C4-2B (cell line): ENCODE results near the gene FGGY.

Experiments
- H3K27ac ChIP-seq: fragments of 450-650 bp; 2 replicates; pipeline ENCODE4 v1.5.1; 2017
- ZFX ChIP-seq: fragments of 450-650 bp; IDR thresholded peaks from 2 replicates; pipeline ENCODE4 v1.6.1; 2017
- TF ChIP-seq, protein P1 (sequence below): fragments of 450-650 bp; conservative IDR thresholded peaks from 2 replicates; pipeline ENCODE4 v1.5.1; 2017; ENCODE audit warnings: mild to moderate bottlenecking

Gene FGGY

DNA sequence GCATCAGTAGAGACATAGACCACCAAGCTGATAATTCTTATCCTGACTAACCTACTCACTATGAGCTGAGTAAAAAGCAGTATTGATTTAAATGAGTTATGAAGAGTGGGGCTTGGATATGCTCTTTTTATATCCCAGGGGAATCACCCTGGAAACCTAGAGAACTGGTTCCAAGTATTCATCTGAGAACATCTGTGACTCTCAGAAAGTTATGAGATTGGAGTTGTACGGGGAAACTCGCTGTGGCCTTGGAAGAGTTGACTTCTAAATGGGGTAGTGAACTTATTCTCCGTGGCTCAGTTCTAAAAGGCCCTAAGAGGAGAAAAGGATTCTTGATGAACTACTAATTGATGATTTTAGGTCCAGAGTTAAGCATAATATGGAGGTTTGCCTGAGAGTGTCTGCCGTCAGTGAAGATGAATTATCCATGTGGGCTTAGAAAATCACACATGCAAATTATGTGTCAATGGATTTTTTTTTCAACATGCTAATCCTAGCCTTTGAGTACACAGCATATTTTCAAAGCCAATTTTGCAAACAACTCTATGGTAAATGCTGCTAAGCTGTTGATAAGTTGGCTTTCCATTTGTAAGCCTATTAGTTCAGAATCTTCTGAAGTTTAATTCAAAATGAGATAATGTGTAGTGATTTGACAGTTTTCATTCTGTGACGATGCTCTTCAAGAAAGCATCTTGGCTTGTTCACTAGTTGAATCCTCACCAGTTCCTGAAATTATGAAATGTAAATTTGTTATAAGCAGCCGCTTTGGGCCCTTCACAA is 122.7 kb downstream of the FGGY start:
- TF ChIP-seq, protein P1, sequence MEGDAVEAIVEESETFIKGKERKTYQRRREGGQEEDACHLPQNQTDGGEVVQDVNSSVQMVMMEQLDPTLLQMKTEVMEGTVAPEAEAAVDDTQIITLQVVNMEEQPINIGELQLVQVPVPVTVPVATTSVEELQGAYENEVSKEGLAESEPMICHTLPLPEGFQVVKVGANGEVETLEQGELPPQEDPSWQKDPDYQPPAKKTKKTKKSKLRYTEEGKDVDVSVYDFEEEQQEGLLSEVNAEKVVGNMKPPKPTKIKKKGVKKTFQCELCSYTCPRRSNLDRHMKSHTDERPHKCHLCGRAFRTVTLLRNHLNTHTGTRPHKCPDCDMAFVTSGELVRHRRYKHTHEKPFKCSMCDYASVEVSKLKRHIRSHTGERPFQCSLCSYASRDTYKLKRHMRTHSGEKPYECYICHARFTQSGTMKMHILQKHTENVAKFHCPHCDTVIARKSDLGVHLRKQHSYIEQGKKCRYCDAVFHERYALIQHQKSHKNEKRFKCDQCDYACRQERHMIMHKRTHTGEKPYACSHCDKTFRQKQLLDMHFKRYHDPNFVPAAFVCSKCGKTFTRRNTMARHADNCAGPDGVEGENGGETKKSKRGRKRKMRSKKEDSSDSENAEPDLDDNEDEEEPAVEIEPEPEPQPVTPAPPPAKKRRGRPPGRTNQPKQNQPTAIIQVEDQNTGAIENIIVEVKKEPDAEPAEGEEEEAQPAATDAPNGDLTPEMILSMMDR: no peak
- no peak for TF ChIP-seq ZFX

DNA sequence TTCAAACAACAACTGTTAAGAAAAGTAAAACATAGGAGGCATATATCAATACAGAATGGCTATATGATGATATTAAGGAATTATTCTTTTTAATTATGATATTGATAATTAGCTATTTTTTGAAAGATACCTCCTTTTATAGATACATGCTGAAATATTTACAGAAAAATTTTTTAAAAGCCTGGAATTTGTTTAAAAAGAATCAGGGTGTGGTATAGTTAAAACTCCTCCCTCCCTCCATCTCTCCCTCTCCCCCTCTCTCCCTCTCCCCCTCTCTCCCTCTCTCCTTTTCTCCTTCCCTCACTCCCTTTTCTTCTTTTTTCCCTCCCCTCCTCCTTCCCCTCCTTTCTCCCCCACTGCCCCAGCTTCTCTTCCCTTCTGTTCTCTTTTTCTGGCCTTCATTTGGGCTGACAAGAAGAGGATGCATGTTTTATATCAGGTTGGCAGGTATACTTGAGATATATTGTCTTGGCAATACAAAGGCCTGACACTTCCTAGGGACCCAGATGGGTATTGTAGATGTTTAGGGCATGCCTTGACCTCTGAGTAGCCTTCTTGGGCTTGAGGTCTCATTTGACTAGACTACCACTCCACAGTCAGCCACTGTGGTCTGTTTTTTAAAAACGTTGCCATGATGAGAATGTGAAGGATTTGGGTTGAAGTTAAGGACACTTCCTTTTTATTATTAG is 124.5 kb downstream of the FGGY start:
- TF ChIP-seq ZFX: no peak
- TF ChIP-seq, protein P1: no peak
- H3K27ac ChIP-seq: no peak overlapping the region

More for the DNA sequence above, 122.7 kb downstream of the FGGY start:
- no peak overlapping the region for H3K27ac ChIP-seq

DNA sequence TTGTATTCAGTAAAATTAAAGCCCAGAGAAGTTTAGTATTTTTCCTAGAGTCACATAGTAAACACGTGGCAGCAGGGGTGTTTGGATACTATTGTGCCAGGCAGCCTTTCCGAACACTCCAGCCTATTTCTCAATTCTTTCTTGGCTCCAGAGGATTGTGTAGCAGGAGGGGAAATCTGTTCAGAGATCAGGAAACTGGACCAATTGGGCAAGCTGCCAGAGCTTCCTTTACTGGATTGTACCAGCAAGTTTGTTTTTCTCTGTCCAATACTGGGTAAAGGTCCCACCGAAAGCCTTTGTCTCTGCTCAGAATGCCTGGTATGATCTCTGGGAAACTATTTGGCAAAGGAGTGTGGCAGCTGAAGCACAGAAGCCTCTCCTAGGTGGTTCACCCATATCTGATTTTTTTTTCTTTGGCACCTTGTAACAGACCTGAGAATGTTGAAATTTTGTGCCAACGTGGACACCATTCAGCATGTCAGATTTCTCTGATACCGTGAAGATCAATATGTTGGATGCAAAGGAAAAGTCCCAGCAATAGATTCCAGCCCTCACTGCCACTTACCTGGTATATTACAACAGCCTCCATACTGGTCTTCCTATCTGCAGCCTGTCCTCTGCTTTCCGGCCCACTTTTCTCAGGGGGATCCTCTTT is 126.2 kb downstream of the FGGY start:
- TF ChIP-seq, protein P1: no peak
- TF ChIP-seq ZFX: no peak
- H3K27ac ChIP-seq: peak overlapping the region; percentile 89

DNA sequence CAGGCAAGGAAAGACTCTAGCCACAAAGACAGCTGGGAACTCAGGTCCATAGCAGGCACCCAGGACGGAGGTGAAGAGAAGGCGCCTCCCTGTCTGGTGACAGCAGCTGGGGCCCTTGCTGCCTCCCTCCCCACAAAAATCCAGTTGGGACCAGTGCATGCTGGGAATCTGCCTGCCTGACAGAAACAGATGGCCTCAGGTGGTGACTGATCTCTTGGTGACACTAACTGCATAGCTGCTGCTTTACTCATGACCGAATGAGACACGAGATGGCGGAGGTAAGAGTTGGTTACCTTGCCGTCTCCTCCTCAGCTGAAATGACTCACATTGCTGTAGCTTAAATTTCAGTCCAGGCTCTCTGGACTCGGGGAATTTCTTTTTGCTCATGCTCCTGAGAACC is 130.3 kb downstream of the FGGY start:
- H3K27ac ChIP-seq: peak overlapping the region; percentile 27
- TF ChIP-seq, protein P1: no peak
- no peak for TF ChIP-seq ZFX

DNA sequence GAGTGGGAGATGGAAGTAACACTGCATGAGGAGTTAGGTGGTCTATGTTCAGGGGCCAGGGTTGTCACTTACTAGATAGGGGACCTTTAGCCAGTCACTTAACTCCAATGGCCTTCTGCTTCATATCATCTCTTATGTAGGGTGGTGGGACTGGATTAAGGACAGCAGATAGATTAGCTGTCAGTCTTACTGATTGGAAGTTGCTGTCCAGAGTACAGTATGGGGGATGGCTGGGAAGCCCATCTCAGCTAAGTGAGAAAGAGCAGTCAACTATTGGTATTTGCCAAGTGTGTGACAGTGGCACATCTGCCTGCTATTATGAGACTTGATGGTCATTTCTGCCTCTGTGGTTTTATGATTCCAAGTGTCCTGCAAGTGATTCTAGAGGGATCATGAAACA is 130.9 kb downstream of the FGGY start:
- H3K27ac ChIP-seq: no peak overlapping the region; the same call in 1 of the 2 replicates
- TF ChIP-seq ZFX: no peak
- TF ChIP-seq, protein P1: no peak

DNA sequence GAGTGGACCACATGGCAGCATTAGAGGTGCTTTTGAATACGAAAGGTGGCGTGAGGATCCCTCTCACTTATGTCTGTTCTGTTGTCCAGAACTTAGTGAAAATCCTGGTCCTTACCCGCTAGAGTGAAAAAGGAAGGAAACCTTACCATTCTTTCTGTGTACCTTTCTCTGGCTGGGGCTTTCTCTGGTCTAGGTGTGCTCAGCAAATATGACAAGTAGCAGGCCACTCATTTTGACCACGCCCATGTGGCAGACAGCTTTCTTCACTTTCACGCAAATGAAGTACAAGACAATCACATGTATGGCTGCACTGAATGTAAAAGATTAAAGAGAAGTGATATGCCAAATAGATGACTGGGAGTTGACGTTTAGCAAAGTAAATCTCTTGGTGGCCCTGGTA is 131.9 kb downstream of the FGGY start:
- TF ChIP-seq, protein P1: no peak
- TF ChIP-seq ZFX: no peak
- no peak overlapping the region for H3K27ac ChIP-seq

DNA sequence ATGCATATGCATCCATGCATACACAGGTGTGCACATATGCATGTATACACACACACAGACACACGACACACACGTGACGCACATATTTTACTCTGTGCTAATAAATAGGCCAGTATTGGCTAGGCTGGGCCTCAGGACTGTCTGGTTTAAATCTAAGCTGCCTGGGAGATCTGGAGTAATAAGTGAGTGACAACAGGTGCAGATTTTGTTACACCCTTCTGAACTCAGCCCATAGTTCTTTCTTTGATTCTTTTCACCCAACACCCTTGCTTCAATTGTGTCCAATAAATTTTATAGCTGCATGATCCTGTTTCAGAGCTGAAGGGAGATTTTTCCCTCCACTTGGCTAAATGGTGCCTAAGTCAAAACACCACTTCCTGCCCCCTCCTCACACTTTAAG is 132.8 kb downstream of the FGGY start:
- TF ChIP-seq, protein P1: no peak
- no peak for TF ChIP-seq ZFX
- H3K27ac ChIP-seq: no peak overlapping the region
